Epithelial cell of proximal tubule (primary cell): ENCODE data around the gene EXOC6. TPM values are rescaled to one million over a fixed set of nuclear protein-coding genes. Genes with fewer than 3 reads are reported as not detected.

Experiments
- DNase-seq: peaks from one replicate; pipeline ENCODE4 v3.0.0-alpha.2; 2011; ENCODE audit warnings: low read depth
- H3K4me3 ChIP-seq: 2 replicates; pipeline ENCODE4 v1.5.1; 2011; ENCODE audit warnings: low read depth, mild to moderate bottlenecking, low read length
- total RNA-seq: library from RNA; depleted of rRNA; stranded (reverse); fragments of >200 nt; gene quantifications from 2 replicates; pipeline ENCODE4 v1.2.3, GENCODE V29; 2015
- TF ChIP-seq, protein P1 (sequence below): conservative IDR thresholded peaks from 2 replicates; pipeline ENCODE4 v1.5.1; 2012; ENCODE audit warnings: low read depth, mild to moderate bottlenecking, low read length

Gene EXOC6
- total RNA-seq, 1 donor from 2014 or later = 12.1 TPM

DNA sequence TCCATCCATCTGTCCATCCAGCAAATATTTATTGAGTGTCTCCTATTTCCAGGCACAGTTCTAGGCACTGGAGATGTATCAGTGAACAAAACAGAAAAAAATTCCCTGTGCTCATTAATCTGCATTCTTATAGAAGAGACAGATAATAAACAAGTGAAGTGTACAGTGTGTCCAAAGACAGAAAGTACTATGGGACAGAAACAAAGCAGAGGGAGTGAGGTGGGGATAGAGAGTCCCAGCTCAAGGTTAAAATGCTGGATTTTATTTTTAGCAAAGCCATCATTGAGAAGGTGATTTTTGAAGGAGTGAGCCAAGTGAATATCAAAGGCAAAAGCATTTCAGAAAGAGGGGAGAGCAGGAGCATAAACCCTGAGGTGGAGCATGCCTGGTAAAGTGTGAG, 21.8 kb upstream of the EXOC6 start:
- TF ChIP-seq, protein P1, sequence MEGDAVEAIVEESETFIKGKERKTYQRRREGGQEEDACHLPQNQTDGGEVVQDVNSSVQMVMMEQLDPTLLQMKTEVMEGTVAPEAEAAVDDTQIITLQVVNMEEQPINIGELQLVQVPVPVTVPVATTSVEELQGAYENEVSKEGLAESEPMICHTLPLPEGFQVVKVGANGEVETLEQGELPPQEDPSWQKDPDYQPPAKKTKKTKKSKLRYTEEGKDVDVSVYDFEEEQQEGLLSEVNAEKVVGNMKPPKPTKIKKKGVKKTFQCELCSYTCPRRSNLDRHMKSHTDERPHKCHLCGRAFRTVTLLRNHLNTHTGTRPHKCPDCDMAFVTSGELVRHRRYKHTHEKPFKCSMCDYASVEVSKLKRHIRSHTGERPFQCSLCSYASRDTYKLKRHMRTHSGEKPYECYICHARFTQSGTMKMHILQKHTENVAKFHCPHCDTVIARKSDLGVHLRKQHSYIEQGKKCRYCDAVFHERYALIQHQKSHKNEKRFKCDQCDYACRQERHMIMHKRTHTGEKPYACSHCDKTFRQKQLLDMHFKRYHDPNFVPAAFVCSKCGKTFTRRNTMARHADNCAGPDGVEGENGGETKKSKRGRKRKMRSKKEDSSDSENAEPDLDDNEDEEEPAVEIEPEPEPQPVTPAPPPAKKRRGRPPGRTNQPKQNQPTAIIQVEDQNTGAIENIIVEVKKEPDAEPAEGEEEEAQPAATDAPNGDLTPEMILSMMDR = no peak
- DNase-seq = no peak
- H3K4me3 ChIP-seq = no peak overlapping the region

GRCh38 chr10:92829042-92829785, 19.1 kb upstream of the EXOC6 start:
- H3K4me3 ChIP-seq = no peak overlapping the region
- TF ChIP-seq, protein P1 = no peak
- no peak for DNase-seq

GRCh38 chr10:92829786-92830377, 18.4 kb upstream of the EXOC6 start:
- no peak for DNase-seq
- no peak overlapping the region for H3K4me3 ChIP-seq
- TF ChIP-seq, protein P1 = no peak

- TF ChIP-seq, protein P1 = no peak
- DNase-seq = no peak
- H3K4me3 ChIP-seq = no peak overlapping the region
These were observed 17.6 kb upstream of the EXOC6 start for GRCh38 chr10:92830478-92831389.

GRCh38 chr10:92832121-92832520, 16.2 kb upstream of the EXOC6 start:
- no peak for DNase-seq
- TF ChIP-seq, protein P1 = no peak
- H3K4me3 ChIP-seq = no peak overlapping the region

DNA sequence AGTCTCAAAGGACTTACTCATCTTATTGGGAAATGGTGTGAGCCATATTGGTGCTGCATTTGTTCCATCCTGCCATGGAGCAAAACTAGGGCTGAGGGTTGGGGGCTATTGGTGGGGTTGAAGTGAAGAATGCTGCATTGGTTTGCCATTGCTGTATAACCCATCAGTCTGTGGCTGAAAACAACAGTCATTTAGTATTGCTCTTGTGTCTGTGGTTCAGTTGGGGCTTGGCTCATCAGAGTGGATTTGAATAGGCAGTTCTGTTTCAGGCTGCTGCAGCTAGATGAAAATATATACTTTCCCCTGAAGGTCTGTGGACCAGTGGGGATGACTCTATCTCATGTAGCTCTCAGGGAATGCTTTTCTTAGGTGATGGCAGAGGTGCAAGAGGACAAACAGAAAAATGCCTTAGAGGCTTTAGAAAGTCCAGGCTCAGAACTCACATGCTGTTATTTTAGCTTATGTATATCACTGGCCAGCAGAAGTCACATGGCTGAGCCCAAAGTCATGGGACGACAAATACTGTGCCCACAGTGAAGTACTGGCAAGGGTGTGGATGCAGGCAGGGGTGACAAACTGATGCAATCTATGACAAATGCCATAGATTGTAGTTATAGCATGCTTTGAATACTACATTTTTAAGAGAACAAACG, 15.2 kb upstream of the EXOC6 start:
- H3K4me3 ChIP-seq = no peak overlapping the region
- DNase-seq = no peak
- TF ChIP-seq, protein P1 = no peak
